SK-N-SH treated with all-trans-retinoic acid at 6 μM for 48 hours (cell line): ENCODE measurements around the gene IQCN.

ENCODE experiments used
- ATAC-seq: fragments of 200-7000 bp; cut with Tn5 transposase; 3 replicates; pipeline ENCODE4 v1.9.1; 2020; ENCODE audit warnings: mild to moderate bottlenecking, moderate library complexity
- BACH2 ChIP-seq: fragments of 250-450 bp; sonication (Bioruptor Pico); IDR thresholded peaks from 2 replicates; pipeline ENCODE4 v1.9.0; 2021; ENCODE audit warnings: mild to moderate bottlenecking, borderline replicate concordance
- CREB5 ChIP-seq: fragments of 250-450 bp; sonication (Bioruptor Pico); IDR thresholded peaks from 2 replicates; pipeline ENCODE4 v1.5.1; 2020; ENCODE audit warnings: low read depth, mild to moderate bottlenecking, moderate library complexity
- CSDC2 ChIP-seq: fragments of 250-450 bp; sonication (Bioruptor Pico); IDR thresholded peaks from 2 replicates; pipeline ENCODE4 v1.5.0; 2020; ENCODE audit warnings: mild to moderate bottlenecking, moderate library complexity
- CSRNP3 ChIP-seq: fragments of 250-450 bp; sonication (Bioruptor Pico); IDR thresholded peaks from 2 replicates; pipeline ENCODE4 v1.5.1; 2021; ENCODE audit warnings: mild to moderate bottlenecking, moderate library complexity
- ESRRG ChIP-seq: fragments of 250-450 bp; sonication (Bioruptor Pico); IDR thresholded peaks from 2 replicates; pipeline ENCODE4 v1.6.1; 2021; ENCODE audit warnings: mild to moderate bottlenecking
- GLIS3 ChIP-seq: fragments of 250-450 bp; sonication (Bioruptor Pico); IDR thresholded peaks from 2 replicates; pipeline ENCODE4 v1.5.0; 2020; ENCODE audit warnings: mild to moderate bottlenecking, moderate library complexity
- OSR1 ChIP-seq: fragments of 250-450 bp; sonication (Bioruptor Pico); IDR thresholded peaks from 2 replicates; pipeline ENCODE4 v1.8.0; 2022; ENCODE audit warnings: moderate library complexity, mild to moderate bottlenecking, inconsistent platforms
- RARB ChIP-seq: fragments of 250-450 bp; sonication (Bioruptor Pico); IDR thresholded peaks from 2 replicates; pipeline ENCODE4 v1.8.0; 2021; ENCODE audit warnings: mild to moderate bottlenecking, moderate library complexity
- TCF4 ChIP-seq: fragments of 250-450 bp; sonication (Bioruptor Pico); IDR thresholded peaks from 2 replicates; pipeline ENCODE4 v1.8.0; 2021; ENCODE audit warnings: mild to moderate bottlenecking, moderate library complexity, borderline replicate concordance
- TOX ChIP-seq: fragments of 250-450 bp; sonication (Bioruptor Pico); IDR thresholded peaks from 2 replicates; pipeline ENCODE4 v1.8.0; 2021; ENCODE audit warnings: mild to moderate bottlenecking, moderate library complexity, borderline replicate concordance
- TSHZ2 ChIP-seq: fragments of 250-450 bp; sonication (Bioruptor Pico); IDR thresholded peaks from 2 replicates; pipeline ENCODE4 v1.5.0; 2020; ENCODE audit warnings: mild to moderate bottlenecking, moderate library complexity
- ZC3H10 ChIP-seq: fragments of 250-450 bp; sonication (Bioruptor Pico); IDR thresholded peaks from 2 replicates; pipeline ENCODE4 v1.5.1; 2021; ENCODE audit warnings: mild to moderate bottlenecking, moderate library complexity
- ZFP30 ChIP-seq: fragments of 450-650 bp; formaldehyde crosslinking; IDR thresholded peaks from 2 replicates; pipeline ENCODE4 v1.5.0; 2022; ENCODE audit warnings: mild to moderate bottlenecking, moderate library complexity
- ZNF565 ChIP-seq: fragments of 450-650 bp; formaldehyde crosslinking; conservative IDR thresholded peaks from 2 replicates; pipeline ENCODE4 v1.5.0; 2020; ENCODE audit warnings: low read depth, mild to moderate bottlenecking, moderate library complexity
- ZNF70 ChIP-seq: fragments of 450-650 bp; formaldehyde crosslinking; IDR thresholded peaks from 2 replicates; pipeline ENCODE4 v1.5.0; 2020; ENCODE audit warnings: mild to moderate bottlenecking, moderate library complexity
- ZNF8 ChIP-seq: fragments of 450-650 bp; formaldehyde crosslinking; IDR thresholded peaks from 2 replicates; pipeline ENCODE4 v1.5.0; 2020; ENCODE audit warnings: mild to moderate bottlenecking, moderate library complexity

Gene IQCN

GRCh38 chr19:18252370-18252717 lies 21.9 kb downstream of the IQCN start:
- TF ChIP-seq GLIS3 (no peak), OSR1 (CRISPR knock-in tag) (no peak), BACH2 (CRISPR knock-in tag) (no peak), ZNF8 (CRISPR knock-in tag) (no peak), ESRRG (CRISPR knock-in tag) (no peak), TSHZ2 (CRISPR knock-in tag) (no peak), ZFP30 (CRISPR knock-in tag) (no peak), CREB5 (CRISPR knock-in tag) (no peak), CSDC2 (CRISPR knock-in tag) (no peak), ZNF70 (CRISPR knock-in tag) (no peak), CSRNP3 (CRISPR knock-in tag) (no peak), TCF4 (CRISPR knock-in tag) (no peak)
- TF ChIP-seq, all 23 proteins: peak for 0

GRCh38 chr19:18251587-18252369 lies 22.5 kb downstream of the IQCN start:
- TF ChIP-seq OSR1 (CRISPR knock-in tag) (no peak), ZNF70 (CRISPR knock-in tag) (no peak), RARB (CRISPR knock-in tag) (no peak), ZFP30 (CRISPR knock-in tag) (no peak), TOX (CRISPR knock-in tag) (no peak), CSDC2 (CRISPR knock-in tag) (no peak), ZC3H10 (CRISPR knock-in tag) (no peak)
- peak; percentile 82 for ATAC-seq

More at GRCh38 chr19:18252370-18252717, 21.9 kb downstream of the IQCN start:
- ATAC-seq: no peak

GRCh38 chr19:18249834-18250233 lies 24.4 kb downstream of the IQCN start:
- TF ChIP-seq ZC3H10 (CRISPR knock-in tag) (no peak), CSRNP3 (CRISPR knock-in tag) (no peak)
- ATAC-seq: no peak

- TF ChIP-seq RARB (CRISPR knock-in tag): no peak
- no peak for TF ChIP-seq TCF4 (CRISPR knock-in tag)
- TF ChIP-seq ZC3H10 (CRISPR knock-in tag): no peak
- no peak for TF ChIP-seq CSDC2 (CRISPR knock-in tag)
- no peak for TF ChIP-seq ZNF565 (CRISPR knock-in tag)
- no peak for TF ChIP-seq TSHZ2 (CRISPR knock-in tag)
- ATAC-seq: no peak
Observed at GRCh38 chr19:18245297-18245696, 29.0 kb downstream of the IQCN start.
